GM12878 (cell line): ENCODE measurements around the gene ANKRD65. TPM values are rescaled to one million over a fixed set of nuclear protein-coding genes. Genes with fewer than 3 reads are reported as not detected.

ENCODE experiments used
- BMI1 ChIP-seq: fragments of 450-650 bp; IDR thresholded peaks from 2 replicates; pipeline ENCODE4 v1.6.1; 2016; ENCODE audit warnings: mild to moderate bottlenecking, moderate library complexity, borderline replicate concordance
- CHD2 ChIP-seq: IDR thresholded peaks from 2 replicates; pipeline ENCODE4 v1.6.1; 2011; ENCODE audit warnings: low read depth, low read length, improper control_type of control experiment, borderline replicate concordance
- CREM ChIP-seq: IDR thresholded peaks from 2 replicates; pipeline ENCODE4 v1.6.1; 2014; ENCODE audit warnings: antibody characterized with exemption, low read depth
- EGR1 ChIP-seq, 2 experiments: IDR thresholded peaks; 1 replicate in 1 of 2; 2 replicates in 1 of 2; pipeline ENCODE4 v1.6.1; 2011 to 2012; ENCODE audit warnings: low read depth in 2 of 2, low read length in 2 of 2, borderline replicate concordance in 1 of 2, mild to moderate bottlenecking in 1 of 2, moderate library complexity in 1 of 2
- GATAD2B ChIP-seq: fragments of 450-650 bp; conservative IDR thresholded peaks from 2 replicates; pipeline ENCODE4 v1.6.1; 2017; ENCODE audit warnings: low read depth, mild to moderate bottlenecking, moderate library complexity
- HDAC6 ChIP-seq: fragments of 200-600 bp; sonication (generic); IDR thresholded peaks from one replicate; pipeline ENCODE4 v1.8.0; 2017; ENCODE audit warnings: antibody characterized with exemption; ENCODE audit not compliant: unreplicated experiment
- HDGF ChIP-seq: fragments of 450-650 bp; IDR thresholded peaks from 2 replicates; pipeline ENCODE4 v1.6.1; 2016; ENCODE audit warnings: antibody characterized with exemption
- JUND ChIP-seq: IDR thresholded peaks from 2 replicates; pipeline ENCODE4 v1.6.1; 2012; ENCODE audit warnings: low read depth, mild to moderate bottlenecking, low read length, improper control_type of control experiment, moderate library complexity
- LARP7 ChIP-seq: fragments of 450-650 bp; IDR thresholded peaks from 2 replicates; pipeline ENCODE4 v1.6.1; 2017; ENCODE audit warnings: mild to moderate bottlenecking
- PAX8 ChIP-seq: fragments of 450-650 bp; IDR thresholded peaks from 2 replicates; pipeline ENCODE4 v1.6.1; 2017; ENCODE audit warnings: mild to moderate bottlenecking, moderate library complexity
- RAD21 ChIP-seq: IDR thresholded peaks from 2 replicates; pipeline ENCODE4 v1.6.1; 2011; ENCODE audit warnings: mild to moderate bottlenecking, low read depth, low read length, moderate library complexity; ENCODE audit not compliant: insufficient read depth
- RELA ChIP-seq: fragments of 450-650 bp; IDR thresholded peaks from 2 replicates; pipeline ENCODE4 v1.8.0; 2014; ENCODE audit warnings: borderline replicate concordance; ENCODE audit not compliant: partially characterized antibody
- SIX5 ChIP-seq: IDR thresholded peaks from 2 replicates; pipeline ENCODE4 v1.6.1; 2011; ENCODE audit warnings: mild to moderate bottlenecking, low read depth, low read length, moderate library complexity; ENCODE audit not compliant: severe bottlenecking
- SP1 ChIP-seq: IDR thresholded peaks from one replicate; pipeline ENCODE4 v1.6.1; 2011; ENCODE audit warnings: low read depth, low read length
- SPI1 ChIP-seq: IDR thresholded peaks from 2 replicates; pipeline ENCODE4 v1.6.1; 2011; ENCODE audit warnings: low read depth, mild to moderate bottlenecking, low read length, moderate library complexity, borderline replicate concordance; ENCODE audit not compliant: insufficient read depth
- ZNF24 ChIP-seq: fragments of 450-650 bp; IDR thresholded peaks from 2 replicates; pipeline ENCODE4 v1.6.1; 2017; ENCODE audit warnings: antibody characterized with exemption, mild to moderate bottlenecking
- polyA plus RNA-seq, 11 experiments: library from polyadenylated mRNA; depleted of rRNA in 4 of 11; unstranded in 6 of 11; stranded (reverse) in 5 of 11; fragments of >200 nt; fragmentation: Nextera tagmentation in 4 of 11; fragmentation: Illumina TruSeq in 1 of 11; extraction: Ambion mirVana in 4 of 11; extraction: Trizol in 1 of 11; gene quantifications; 1 replicate in 1 of 11; 2 replicates in 10 of 11; pipeline versions ENCODE4 v1.2.1 to v1.2.3, GENCODE V29; 2011 to 2016; ENCODE audit warnings: inconsistent platforms in 2 of 11, missing spikeins in 2 of 11, low read depth in 1 of 11
- total RNA-seq, 4 experiments: library from RNA; depleted of rRNA in 3 of 4; stranded (reverse); fragments of >200 nt in 3 of 4; fragmentation: Illumina TruSeq in 1 of 4; extraction: Trizol in 1 of 4; gene quantifications; 2 replicates each; pipeline versions ENCODE4 v1.2.1 to v1.2.3, GENCODE V29; 2013 to 2021
- TF ChIP-seq, protein P1 (sequence below): fragments of 450-650 bp; IDR thresholded peaks from 2 replicates; pipeline ENCODE4 v1.6.1; 2017; ENCODE audit warnings: mild to moderate bottlenecking, moderate library complexity
- TF ChIP-seq, protein P2 (sequence below): fragments of 150-350 bp; IDR thresholded peaks from 2 replicates; pipeline ENCODE4 v1.6.1; 2014; ENCODE audit warnings: mild to moderate bottlenecking, low read depth, low read length
- TF ChIP-seq, protein P3 (sequence below): fragments of 450-650 bp; IDR thresholded peaks from 2 replicates; pipeline ENCODE4 v1.6.1; 2017; ENCODE audit warnings: mild to moderate bottlenecking
- TF ChIP-seq, protein P4 (sequence below): fragments of 450-650 bp; conservative IDR thresholded peaks from 2 replicates; pipeline ENCODE4 v1.6.1; 2017; ENCODE audit warnings: mild to moderate bottlenecking, moderate library complexity

Gene ANKRD65
- total and polyA plus RNA-seq, 10 of the 15 experiments (the other 5 are each of a cell fraction or from before 2014, with no cell fraction given), result 0.05 to 2.8 (median 0.37) TPM

DNA sequence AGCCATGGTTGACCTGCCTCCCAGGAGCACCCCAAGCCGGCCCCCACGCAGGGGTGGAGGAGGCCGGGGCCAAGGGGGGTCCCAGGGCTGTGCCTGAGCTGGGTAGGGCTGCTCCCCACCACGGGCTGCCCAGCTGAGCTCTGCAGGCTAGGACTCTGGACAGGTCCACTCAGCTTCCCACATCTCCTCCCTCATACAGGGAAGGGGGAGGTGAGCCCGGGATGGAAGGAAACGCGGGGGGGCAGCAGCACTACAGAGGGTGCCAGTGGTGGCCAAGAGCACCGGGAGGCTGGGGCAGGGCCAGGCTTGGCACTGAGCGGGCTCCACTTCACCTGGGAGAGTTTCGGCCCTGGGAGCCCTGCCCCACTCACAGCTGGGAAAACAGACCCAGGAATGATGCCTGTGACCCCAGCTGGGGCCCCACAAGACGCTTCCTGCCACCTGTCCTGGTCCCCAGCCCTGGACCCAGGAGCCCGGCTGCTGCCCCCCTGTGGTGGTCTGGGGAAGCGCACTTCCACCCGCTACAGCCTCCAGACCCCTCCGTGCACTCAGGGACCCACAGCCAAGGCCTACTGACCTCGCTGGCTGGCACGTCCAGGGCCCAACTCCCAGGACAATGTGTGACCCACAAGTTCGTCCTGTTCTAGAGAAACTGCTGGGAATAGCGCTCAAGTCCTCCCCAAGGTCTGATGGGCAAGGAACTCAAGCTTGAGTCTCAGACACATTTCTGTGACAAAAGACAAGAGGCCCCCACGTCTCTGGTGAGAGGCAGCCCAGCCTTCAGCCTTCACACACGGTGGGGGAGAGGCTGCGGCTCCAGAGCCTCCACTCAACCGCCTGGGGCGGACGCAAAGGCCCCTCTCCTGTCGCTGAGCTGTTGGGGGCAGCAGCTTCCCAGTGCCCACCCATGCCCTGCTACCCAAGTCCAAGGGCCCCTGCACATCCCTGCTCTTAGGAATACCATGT, 49.0 kb downstream of the ANKRD65 start (continued):
- TF ChIP-seq, protein P1, sequence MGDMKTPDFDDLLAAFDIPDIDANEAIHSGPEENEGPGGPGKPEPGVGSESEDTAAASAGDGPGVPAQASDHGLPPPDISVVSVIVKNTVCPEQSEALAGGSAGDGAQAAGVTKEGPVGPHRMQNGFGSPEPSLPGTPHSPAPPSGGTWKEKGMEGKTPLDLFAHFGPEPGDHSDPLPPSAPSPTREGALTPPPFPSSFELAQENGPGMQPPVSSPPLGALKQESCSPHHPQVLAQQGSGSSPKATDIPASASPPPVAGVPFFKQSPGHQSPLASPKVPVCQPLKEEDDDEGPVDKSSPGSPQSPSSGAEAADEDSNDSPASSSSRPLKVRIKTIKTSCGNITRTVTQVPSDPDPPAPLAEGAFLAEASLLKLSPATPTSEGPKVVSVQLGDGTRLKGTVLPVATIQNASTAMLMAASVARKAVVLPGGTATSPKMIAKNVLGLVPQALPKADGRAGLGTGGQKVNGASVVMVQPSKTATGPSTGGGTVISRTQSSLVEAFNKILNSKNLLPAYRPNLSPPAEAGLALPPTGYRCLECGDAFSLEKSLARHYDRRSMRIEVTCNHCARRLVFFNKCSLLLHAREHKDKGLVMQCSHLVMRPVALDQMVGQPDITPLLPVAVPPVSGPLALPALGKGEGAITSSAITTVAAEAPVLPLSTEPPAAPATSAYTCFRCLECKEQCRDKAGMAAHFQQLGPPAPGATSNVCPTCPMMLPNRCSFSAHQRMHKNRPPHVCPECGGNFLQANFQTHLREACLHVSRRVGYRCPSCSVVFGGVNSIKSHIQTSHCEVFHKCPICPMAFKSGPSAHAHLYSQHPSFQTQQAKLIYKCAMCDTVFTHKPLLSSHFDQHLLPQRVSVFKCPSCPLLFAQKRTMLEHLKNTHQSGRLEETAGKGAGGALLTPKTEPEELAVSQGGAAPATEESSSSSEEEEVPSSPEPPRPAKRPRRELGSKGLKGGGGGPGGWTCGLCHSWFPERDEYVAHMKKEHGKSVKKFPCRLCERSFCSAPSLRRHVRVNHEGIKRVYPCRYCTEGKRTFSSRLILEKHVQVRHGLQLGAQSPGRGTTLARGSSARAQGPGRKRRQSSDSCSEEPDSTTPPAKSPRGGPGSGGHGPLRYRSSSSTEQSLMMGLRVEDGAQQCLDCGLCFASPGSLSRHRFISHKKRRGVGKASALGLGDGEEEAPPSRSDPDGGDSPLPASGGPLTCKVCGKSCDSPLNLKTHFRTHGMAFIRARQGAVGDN, result no peak
- TF ChIP-seq CHD2 (no peak), LARP7 (no peak), JUND (no peak), BMI1 (no peak), HDAC6 (no peak), PAX8 (no peak), ZNF24 (no peak), EGR1 (IDR thresholded peaks at IDR 0.05; ENCODE audit: borderline replicate concordance in 1 of 2, low read depth in 2 of 2, low read length in 2 of 2) (no peak), CREM (no peak), SIX5 (no peak), SPI1 (no peak), GATAD2B (peak; percentile 32; the same call in 1 of the 2 replicates), HDGF (no peak), RAD21 (peak; percentile 60), SP1 (no peak), RELA (no peak)
- TF ChIP-seq, protein P2, sequence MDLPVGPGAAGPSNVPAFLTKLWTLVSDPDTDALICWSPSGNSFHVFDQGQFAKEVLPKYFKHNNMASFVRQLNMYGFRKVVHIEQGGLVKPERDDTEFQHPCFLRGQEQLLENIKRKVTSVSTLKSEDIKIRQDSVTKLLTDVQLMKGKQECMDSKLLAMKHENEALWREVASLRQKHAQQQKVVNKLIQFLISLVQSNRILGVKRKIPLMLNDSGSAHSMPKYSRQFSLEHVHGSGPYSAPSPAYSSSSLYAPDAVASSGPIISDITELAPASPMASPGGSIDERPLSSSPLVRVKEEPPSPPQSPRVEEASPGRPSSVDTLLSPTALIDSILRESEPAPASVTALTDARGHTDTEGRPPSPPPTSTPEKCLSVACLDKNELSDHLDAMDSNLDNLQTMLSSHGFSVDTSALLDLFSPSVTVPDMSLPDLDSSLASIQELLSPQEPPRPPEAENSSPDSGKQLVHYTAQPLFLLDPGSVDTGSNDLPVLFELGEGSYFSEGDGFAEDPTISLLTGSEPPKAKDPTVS, result no peak
- TF ChIP-seq, protein P3, sequence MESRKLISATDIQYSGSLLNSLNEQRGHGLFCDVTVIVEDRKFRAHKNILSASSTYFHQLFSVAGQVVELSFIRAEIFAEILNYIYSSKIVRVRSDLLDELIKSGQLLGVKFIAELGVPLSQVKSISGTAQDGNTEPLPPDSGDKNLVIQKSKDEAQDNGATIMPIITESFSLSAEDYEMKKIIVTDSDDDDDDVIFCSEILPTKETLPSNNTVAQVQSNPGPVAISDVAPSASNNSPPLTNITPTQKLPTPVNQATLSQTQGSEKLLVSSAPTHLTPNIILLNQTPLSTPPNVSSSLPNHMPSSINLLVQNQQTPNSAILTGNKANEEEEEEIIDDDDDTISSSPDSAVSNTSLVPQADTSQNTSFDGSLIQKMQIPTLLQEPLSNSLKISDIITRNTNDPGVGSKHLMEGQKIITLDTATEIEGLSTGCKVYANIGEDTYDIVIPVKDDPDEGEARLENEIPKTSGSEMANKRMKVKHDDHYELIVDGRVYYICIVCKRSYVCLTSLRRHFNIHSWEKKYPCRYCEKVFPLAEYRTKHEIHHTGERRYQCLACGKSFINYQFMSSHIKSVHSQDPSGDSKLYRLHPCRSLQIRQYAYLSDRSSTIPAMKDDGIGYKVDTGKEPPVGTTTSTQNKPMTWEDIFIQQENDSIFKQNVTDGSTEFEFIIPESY, result no peak
- TF ChIP-seq, protein P4, sequence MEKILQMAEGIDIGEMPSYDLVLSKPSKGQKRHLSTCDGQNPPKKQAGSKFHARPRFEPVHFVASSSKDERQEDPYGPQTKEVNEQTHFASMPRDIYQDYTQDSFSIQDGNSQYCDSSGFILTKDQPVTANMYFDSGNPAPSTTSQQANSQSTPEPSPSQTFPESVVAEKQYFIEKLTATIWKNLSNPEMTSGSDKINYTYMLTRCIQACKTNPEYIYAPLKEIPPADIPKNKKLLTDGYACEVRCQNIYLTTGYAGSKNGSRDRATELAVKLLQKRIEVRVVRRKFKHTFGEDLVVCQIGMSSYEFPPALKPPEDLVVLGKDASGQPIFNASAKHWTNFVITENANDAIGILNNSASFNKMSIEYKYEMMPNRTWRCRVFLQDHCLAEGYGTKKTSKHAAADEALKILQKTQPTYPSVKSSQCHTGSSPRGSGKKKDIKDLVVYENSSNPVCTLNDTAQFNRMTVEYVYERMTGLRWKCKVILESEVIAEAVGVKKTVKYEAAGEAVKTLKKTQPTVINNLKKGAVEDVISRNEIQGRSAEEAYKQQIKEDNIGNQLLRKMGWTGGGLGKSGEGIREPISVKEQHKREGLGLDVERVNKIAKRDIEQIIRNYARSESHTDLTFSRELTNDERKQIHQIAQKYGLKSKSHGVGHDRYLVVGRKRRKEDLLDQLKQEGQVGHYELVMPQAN, result peak; percentile 36; the same call in 1 of the 2 replicates
